Cardiac fibroblast (primary cell): ENCODE measurements around the gene SIGLEC12.
A peak's percentile ranks its signal among the peaks of the same experiment; 100 is the strongest.

Experiments used
- DNase-seq, 2 donors: peaks; one replicate each; pipeline versions ENCODE4 v3.0.0 to v3.0.0-alpha.2; 2010; ENCODE audit warnings: low read depth in 2 of 2
- H3K4me3 ChIP-seq, 2 donors: replicated peaks in 1 of 2; 1 replicate in 1 of 2; 2 replicates in 1 of 2; pipeline ENCODE4 v1.5.1; 2011; ENCODE audit warnings: low read depth in 2 of 2, low read length in 2 of 2, mild to moderate bottlenecking in 2 of 2, moderate library complexity in 1 of 2
- CTCF ChIP-seq: IDR thresholded peaks from one replicate; pipeline ENCODE4 v1.5.1; 2011; ENCODE audit warnings: low read depth, mild to moderate bottlenecking, low read length, inconsistent platforms

The SIGLEC12 gene

GRCh38 chr19:51461723-51462161 lies 39.9 kb downstream of the SIGLEC12 start:
- H3K4me3 ChIP-seq, result no peak overlapping the region
- no peak for DNase-seq
- no peak for TF ChIP-seq CTCF

- TF ChIP-seq CTCF, result no peak
- peak in 1 of 2 donors; percentile 16 for DNase-seq
- peak overlapping the region in 1 of 2 donors; percentile 5 for H3K4me3 ChIP-seq
These were observed 41.2 kb downstream of the SIGLEC12 start for GRCh38 chr19:51460164-51460992.

- TF ChIP-seq CTCF, result no peak
- no peak overlapping the region for H3K4me3 ChIP-seq
- no peak for DNase-seq
These were observed 42.6 kb downstream of the SIGLEC12 start for GRCh38 chr19:51458899-51459505.

GRCh38 chr19:51458051-51458645 lies 43.5 kb downstream of the SIGLEC12 start, which contains the start of gene SIGLEC8:
SIGLEC8 (minus strand) TSS chr19:51458454; CDS start chr19:51458387, 67 bp downstream.
- DNase-seq, result no peak
- H3K4me3 ChIP-seq, result no peak within 1 kb of the TSS
- no peak for TF ChIP-seq CTCF

GRCh38 chr19:51457351-51458013 lies 44.1 kb downstream of the SIGLEC12 start:
- no peak for DNase-seq
- no peak for TF ChIP-seq CTCF
- no peak overlapping the region for H3K4me3 ChIP-seq

GRCh38 chr19:51456541-51457290 lies 44.9 kb downstream of the SIGLEC12 start:
- no peak for DNase-seq
- no peak for TF ChIP-seq CTCF
- no peak overlapping the region for H3K4me3 ChIP-seq
